GM18511 (cell line): ENCODE data around the gene ADAMTS2.
"Not testable (repeated sequence)": the region's sequence is repeated elsewhere in the genome, so short reads cannot be mapped to it uniquely, and the experiment has no call there.

Experiments used
- ATAC-seq: cut with Tn5 transposase; IDR thresholded peaks from one replicate; pipeline ENCODE4 v1.9.1; 2021; ENCODE audit warnings: mild to moderate bottlenecking, moderate library complexity; ENCODE audit not compliant: unreplicated experiment

ADAMTS2 gene

GRCh38 chr5:179298181-179298993 is 46.9 kb downstream of the ADAMTS2 start:
- ATAC-seq, result no peak

GRCh38 chr5:179297486-179298180 is 47.6 kb downstream of the ADAMTS2 start:
- no peak for ATAC-seq

DNA sequence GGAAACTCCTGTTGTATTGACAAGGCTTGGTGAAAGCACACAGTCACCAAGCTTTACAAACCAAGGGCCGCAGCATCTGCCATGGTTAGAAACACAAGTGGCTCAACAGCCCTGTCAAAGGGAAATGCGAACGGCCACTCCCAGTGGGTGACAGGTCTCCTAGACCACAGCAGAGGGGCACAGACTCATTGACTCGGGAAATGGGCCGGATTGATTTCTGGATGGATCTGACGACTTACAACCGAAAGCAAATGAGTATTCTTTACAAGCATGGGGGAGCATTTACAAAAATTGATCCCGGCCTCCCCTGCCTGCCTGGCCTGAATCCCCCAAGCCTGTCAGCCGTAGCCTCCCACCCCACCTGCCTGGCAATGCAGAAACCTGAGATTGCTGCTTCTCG is 48.2 kb downstream of the ADAMTS2 start:
- no peak for ATAC-seq

DNA sequence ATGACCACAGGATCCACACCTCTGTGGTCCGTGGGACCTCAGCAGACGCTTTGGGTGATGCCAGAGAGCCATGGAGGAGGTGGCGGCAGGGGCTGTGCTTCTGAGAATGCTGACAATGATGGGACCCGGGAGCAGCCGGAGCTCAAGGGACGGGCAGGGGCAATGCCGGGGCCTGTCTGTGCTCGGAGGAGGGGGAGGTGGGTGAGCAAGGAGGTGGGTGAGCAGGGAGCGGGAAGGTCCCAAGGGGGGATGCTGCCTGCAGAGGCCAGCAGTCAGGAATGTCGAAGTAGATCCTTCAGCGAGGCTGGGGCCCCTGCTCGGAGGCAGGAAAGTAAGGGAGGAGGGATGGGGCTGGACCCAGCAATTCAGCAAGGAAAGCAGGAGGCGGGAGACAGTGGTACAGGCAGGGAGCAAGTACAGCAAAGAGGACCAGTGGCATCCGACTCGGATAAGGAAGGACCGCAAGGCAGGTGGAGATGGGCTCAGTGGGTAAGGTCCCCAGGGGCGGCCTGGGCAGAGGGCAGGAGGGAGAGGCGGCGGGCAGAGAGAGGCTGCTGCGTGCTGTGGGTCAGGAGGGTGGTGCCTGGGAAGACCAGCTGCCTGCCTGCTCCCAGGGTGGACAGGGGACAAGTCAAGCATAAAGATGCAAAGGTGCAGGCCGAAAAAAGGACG is 49.0 kb downstream of the ADAMTS2 start:
- ATAC-seq, result no peak

DNA sequence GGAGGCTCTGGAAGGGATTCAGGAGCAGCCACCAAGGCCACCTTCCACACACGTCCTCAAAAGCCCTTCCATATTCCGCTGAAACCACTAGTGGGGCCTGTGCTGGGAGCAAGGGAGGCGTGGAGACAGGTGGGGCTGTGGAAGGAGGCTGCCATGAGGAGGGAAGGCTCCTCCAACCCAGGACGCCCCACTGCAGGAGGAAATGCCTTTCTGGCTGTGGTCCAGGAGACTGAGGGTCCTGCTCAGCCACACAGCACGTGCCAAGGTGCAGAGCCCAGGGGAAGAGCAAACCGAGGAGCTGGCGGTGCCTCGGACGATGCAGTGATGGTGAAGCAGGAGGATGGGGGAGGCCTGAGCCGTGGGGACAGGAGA is 49.5 kb downstream of the ADAMTS2 start:
- no peak for ATAC-seq

- no peak for ATAC-seq
These were observed 50.1 kb downstream of the ADAMTS2 start for GRCh38 chr5:179294891-179295777.

DNA sequence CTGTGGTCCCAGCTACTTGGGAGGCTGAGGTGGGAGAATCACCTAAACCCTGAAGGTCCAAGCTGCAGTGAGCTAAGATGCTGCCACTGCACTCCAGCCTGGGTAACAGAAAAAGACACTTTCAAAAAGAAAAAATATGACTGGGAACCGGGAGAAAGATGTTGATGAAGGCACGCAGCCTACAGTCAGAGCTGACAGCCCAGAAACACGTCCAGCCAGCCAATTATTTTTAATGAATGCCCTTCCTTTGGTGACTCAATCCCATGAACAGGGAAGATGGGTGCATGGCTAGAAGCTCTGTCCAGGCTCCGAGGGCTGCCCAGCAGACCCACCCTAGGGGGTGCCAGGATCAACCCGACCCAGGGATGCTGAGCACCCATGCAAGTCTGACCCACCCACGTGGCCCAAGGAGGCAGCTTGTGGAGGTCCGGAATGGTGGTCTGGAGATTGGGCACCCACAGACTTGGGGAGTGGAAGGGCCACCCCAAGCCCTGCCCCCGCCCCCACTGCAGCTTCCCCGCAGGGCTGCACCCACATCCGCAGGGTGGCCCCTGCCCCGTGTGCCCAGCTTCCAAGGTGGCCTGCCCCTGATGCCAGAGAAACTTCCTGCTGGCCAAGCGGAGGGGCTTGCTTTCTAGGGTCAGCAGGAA is 51.0 kb downstream of the ADAMTS2 start:
- no peak for ATAC-seq

DNA sequence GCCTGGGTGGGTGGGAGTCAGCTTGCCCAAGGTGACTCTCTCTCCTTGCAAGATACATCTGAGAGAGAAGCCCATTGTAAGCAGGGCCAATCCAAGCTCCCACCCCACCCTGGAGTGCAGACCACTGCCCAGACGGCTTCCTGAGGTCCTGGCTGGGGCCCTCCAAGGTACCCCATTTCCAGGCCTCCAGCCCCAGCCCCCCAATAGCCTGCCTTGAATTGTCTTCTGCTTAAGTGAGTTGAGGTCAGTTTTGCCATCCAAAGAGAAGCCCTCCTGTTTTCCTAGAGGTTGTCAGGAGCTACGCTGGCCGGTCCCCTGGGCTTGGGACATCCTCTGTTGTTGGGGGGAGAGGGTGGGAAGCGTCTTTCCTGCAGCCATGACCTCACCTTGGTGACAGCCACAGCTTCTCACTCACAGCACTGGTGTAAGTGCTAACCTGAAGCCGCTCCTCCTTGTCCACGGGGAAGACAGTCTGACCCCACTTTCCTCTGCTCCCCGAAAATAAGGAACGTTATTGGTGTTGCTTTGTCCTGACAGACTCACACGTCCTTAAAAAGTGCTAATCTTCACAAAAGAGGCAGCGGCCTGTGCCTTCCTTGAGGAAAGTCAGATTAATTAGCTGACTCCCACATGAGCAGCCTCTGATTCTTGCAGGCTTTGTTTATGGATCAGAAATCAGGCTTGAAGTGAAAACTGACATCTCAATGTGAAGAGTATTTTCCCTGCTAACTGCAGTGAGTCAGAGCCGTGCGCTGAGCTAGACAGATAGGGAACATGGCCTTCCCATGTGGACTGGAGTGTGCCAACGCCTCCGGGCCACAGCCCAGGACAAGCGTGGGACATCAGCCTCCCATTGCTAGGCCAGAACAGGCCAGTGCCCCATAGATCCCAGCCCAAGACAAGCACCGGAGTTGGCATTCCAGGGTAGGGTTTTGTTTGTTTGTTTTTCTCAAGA is 52.3 kb downstream of the ADAMTS2 start:
- ATAC-seq, result no peak

DNA sequence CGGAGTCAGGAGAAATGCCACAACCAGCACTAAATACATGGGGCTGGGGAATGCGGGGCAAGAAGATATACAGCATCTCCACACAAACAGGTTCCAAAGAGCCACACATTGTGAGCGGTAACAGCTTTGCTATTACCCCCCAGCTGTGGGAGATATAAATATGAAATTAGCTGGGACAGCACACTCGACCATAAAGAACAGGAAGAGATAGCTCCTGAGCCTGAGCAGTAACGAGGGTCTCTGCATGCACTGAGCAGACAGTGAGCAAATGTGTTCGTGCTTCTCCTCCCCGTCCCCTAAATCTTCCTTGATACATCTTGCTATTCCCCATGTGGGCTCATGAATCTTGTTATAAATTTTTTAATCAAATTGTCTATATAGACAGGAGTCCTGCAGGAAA is 53.1 kb downstream of the ADAMTS2 start:
- ATAC-seq, result no peak

GRCh38 chr5:179290681-179291540 is 54.4 kb downstream of the ADAMTS2 start:
- no peak for ATAC-seq

DNA sequence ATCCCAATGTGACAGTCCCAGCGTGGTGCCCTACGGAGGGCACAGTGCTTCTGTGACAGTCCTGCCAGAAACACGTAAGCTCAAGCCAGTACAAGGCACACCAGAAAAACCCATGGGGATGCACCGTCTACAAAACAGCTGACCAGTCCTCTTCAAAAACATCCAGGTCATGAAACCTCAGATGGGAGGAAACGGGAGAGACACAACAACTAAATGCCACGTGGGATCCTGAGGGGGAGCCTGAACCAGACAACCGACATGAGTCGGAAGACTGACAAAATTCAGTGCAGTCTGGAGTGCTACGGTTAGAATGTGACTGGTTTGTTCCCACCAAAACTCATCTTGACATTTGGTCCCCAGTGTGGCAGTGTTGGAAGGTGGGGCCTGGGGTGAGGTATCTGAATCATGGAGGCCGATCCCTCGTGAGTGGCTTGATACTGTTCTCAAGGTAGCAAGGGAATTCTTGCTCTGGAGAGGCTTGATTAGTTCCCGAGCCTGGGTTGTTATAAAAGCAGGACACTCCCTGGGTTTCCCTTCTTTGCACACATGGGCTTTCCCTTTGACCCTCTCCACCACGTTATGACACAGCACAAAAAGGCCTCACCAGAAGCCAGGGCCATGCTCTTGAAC is 55.4 kb downstream of the ADAMTS2 start:
- no peak for ATAC-seq

DNA sequence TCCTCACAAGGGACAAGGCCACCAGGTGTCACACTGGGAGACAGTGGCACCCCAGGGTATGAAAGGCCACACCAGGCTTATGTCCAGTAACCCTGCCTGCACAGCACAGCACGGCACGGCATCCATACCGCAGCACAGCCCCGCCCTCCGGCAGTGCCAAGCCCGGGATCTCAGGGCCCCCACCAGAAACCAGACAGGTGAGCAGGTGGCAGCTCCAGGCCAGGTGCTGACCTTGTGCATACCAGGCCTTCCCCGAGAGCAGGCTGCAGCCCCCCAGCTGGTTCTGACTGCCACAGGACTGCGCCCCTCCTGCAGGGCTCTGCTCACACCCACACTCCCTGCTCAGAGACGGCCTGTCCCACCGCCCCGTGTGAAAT is 56.5 kb downstream of the ADAMTS2 start:
- no peak for ATAC-seq

- no peak for ATAC-seq
These were observed 57.0 kb downstream of the ADAMTS2 start for GRCh38 chr5:179288101-179288808.

DNA sequence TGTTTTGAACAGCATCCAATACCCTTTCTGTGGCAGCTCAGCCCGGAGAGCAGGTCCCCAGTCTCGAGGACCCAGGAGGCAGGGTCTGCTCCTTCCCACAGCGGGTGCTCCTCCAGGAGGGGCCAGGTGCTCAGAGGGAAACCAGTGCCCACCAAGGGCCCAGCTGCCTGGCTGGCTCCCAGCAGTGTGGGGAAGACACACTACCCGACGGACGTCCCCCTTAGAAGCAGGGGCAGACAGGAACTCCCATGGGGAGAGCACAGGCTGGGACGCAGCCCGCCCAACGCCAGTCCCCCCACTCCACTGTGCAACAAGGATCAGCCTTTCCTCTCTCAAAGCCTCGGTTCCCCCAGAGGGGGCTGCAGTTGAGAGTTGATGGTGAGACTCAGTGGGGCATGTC is 57.6 kb downstream of the ADAMTS2 start:
- ATAC-seq, result no peak

DNA sequence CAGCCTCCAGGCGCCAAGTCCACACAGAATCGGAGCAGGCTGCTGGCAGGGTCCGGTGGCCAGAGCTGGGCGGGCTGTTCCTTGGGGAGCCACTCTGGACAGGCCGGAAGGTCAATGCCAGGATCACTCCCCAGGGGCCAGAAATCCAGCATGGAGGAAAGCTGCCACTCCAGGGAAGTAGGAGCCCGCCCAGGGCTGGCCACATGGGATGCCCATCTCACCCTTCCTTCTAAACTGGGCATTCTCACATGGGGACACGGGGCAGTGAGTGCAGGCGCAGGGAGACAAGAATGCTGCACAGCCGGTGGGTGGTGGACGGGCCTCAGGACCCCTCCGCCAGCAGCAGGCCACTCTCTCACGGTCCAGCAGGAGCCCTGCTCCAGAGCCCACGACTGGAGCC is 58.2 kb downstream of the ADAMTS2 start:
- ATAC-seq, result no peak

GRCh38 chr5:179285776-179286162 is 59.5 kb downstream of the ADAMTS2 start:
- not testable (repeated sequence) for ATAC-seq
